HepG2 (cell line): ENCODE results near the gene DRAP1. TPM values are rescaled to one million over a fixed set of nuclear protein-coding genes. Genes with fewer than 3 reads are reported as not detected.

Experiments
- AGO2 ChIP-seq: fragments of 200-400 bp; formaldehyde crosslinking; optimal IDR thresholded peaks from 2 replicates; pipeline ENCODE3; 2017; ENCODE audit warnings: mild to moderate bottlenecking, low read depth, low read length, moderate library complexity
- AKAP8 ChIP-seq: sonication (generic); formaldehyde crosslinking; IDR thresholded peaks from 2 replicates; pipeline ENCODE4 v1.5.1; 2020; ENCODE audit warnings: mild to moderate bottlenecking, missing genetic modification reagents
- ARNT2 ChIP-seq: sonication (generic); formaldehyde crosslinking; IDR thresholded peaks from 2 replicates; pipeline ENCODE4 v1.8.0; 2022; ENCODE audit warnings: mild to moderate bottlenecking, low read depth, missing genetic modification reagents, moderate library complexity
- ERF ChIP-seq: IDR thresholded peaks from 2 replicates; pipeline ENCODE4 v1.6.1; 2018; ENCODE audit warnings: missing biosample characterization, missing genetic modification reagents
- FOXK1 ChIP-seq: sonication (generic); formaldehyde crosslinking; IDR thresholded peaks from 2 replicates; pipeline ENCODE4 v1.4.0; 2020; ENCODE audit warnings: low read depth, missing genetic modification reagents, borderline replicate concordance
- HDAC6 ChIP-seq: fragments of 200-600 bp; sonication (generic); IDR thresholded peaks from 2 replicates; pipeline ENCODE4 v1.7.0; 2017; ENCODE audit warnings: mild to moderate bottlenecking, antibody characterized with exemption, low read length, low read depth
- HNRNPUL1 ChIP-seq: fragments of 200-400 bp; formaldehyde crosslinking; IDR thresholded peaks from 2 replicates; pipeline ENCODE4 v1.6.1; 2017; ENCODE audit warnings: low read depth, mild to moderate bottlenecking, low read length, moderate library complexity
- KDM2A ChIP-seq: sonication (generic); formaldehyde crosslinking; IDR thresholded peaks from 2 replicates; pipeline ENCODE4 v1.4.0; 2020; ENCODE audit warnings: low read depth, missing genetic modification reagents, borderline replicate concordance
- KLF12 ChIP-seq: sonication (generic); formaldehyde crosslinking; IDR thresholded peaks from 2 replicates; pipeline ENCODE4 v1.4.0; 2020; ENCODE audit warnings: missing genetic modification reagents, borderline replicate concordance
- LCORL ChIP-seq, 2 experiments: fragments of 450-650 bp in 1 of 2; sonication (generic) in 1 of 2; formaldehyde crosslinking in 1 of 2; IDR thresholded peaks; 2 replicates each; pipeline versions ENCODE4 v1.5.0 to v1.6.1; 2017 to 2020; ENCODE audit warnings: antibody characterized with exemption in 1 of 2, missing genetic modification reagents in 1 of 2
- MEIS2 ChIP-seq: sonication (generic); formaldehyde crosslinking; IDR thresholded peaks from 2 replicates; pipeline ENCODE4 v1.9.0; 2021; ENCODE audit warnings: mild to moderate bottlenecking, missing genetic modification reagents
- NCOA2 ChIP-seq: sonication (generic); formaldehyde crosslinking; IDR thresholded peaks from 2 replicates; pipeline ENCODE4 v1.8.0; 2022; ENCODE audit warnings: inconsistent platforms
- PLRG1 ChIP-seq: fragments of 450-650 bp; conservative IDR thresholded peaks from 2 replicates; pipeline ENCODE4 v1.6.1; 2016
- RELA ChIP-seq: sonication (generic); formaldehyde crosslinking; IDR thresholded peaks from 2 replicates; pipeline ENCODE4 v1.4.0; 2020; ENCODE audit warnings: missing genetic modification reagents
- RFX1 ChIP-seq: fragments of 450-650 bp; IDR thresholded peaks from 2 replicates; pipeline ENCODE4 v1.6.1; 2017
- USF2 ChIP-seq, 2 experiments: sonication (generic) in 1 of 2; formaldehyde crosslinking in 1 of 2; IDR thresholded peaks; 2 replicates each; pipeline versions ENCODE4 v1.5.1 to v1.6.1; 2011 to 2020; ENCODE audit warnings: borderline replicate concordance in 1 of 2, low read depth in 1 of 2, low read length in 1 of 2, mild to moderate bottlenecking in 1 of 2, missing genetic modification reagents in 1 of 2, moderate library complexity in 1 of 2
- ZBTB42 ChIP-seq: sonication (generic); formaldehyde crosslinking; IDR thresholded peaks from 2 replicates; pipeline ENCODE4 v1.5.0; 2020; ENCODE audit warnings: mild to moderate bottlenecking, missing genetic modification reagents
- ZMYM2 ChIP-seq: sonication (generic); formaldehyde crosslinking; IDR thresholded peaks from 2 replicates; pipeline ENCODE4 v1.8.0; 2022; ENCODE audit warnings: mild to moderate bottlenecking, missing genetic modification reagents
- ZNF136 ChIP-seq: sonication (generic); formaldehyde crosslinking; IDR thresholded peaks from 2 replicates; pipeline ENCODE4 v1.8.1; 2022; ENCODE audit warnings: low read depth, mild to moderate bottlenecking, moderate library complexity, missing genetic modification reagents
- ZNF331 ChIP-seq: sonication (generic); formaldehyde crosslinking; IDR thresholded peaks from 2 replicates; pipeline ENCODE4 v1.4.0; 2020; ENCODE audit warnings: missing genetic modification reagents
- ZNF597 ChIP-seq: sonication (generic); formaldehyde crosslinking; IDR thresholded peaks from 2 replicates; pipeline ENCODE4 v1.5.0; 2020; ENCODE audit warnings: missing genetic modification reagents
- ZNF75D ChIP-seq: sonication (generic); formaldehyde crosslinking; IDR thresholded peaks from 2 replicates; pipeline ENCODE4 v1.8.1; 2023; ENCODE audit warnings: missing genetic modification reagents, mild to moderate bottlenecking, borderline replicate concordance
- polyA plus RNA-seq, 8 experiments: library from polyadenylated mRNA; depleted of rRNA in 3 of 8; stranded (reverse) in 7 of 8; unstranded in 1 of 8; fragments of >200 nt; fragmentation: Illumina TruSeq in 4 of 8; extraction: Trizol in 4 of 8; gene quantifications; 2 replicates each; pipeline versions ENCODE4 v1.2.1 to v1.2.3, GENCODE V29; 2011 to 2016; ENCODE audit warnings: low read depth in 4 of 8, missing spikeins in 1 of 8, mixed read lengths in 1 of 8; ENCODE audit not compliant: insufficient read depth in 1 of 8
- total RNA-seq, 5 experiments: library from RNA; depleted of rRNA; stranded (reverse); fragments of >200 nt; fragmentation: Illumina TruSeq; extraction: Trizol; gene quantifications; 2 replicates each; pipeline ENCODE4 v1.2.3, GENCODE V29; 2016; ENCODE audit warnings: low read depth in 1 of 5
- TF ChIP-seq, protein P1 (sequence below): sonication (generic); formaldehyde crosslinking; IDR thresholded peaks from 2 replicates; pipeline ENCODE4 v1.4.0; 2020; ENCODE audit warnings: missing genetic modification reagents, mild to moderate bottlenecking, borderline replicate concordance
- TF ChIP-seq, protein P2 (sequence below): sonication (generic); formaldehyde crosslinking; IDR thresholded peaks from 2 replicates; pipeline ENCODE4 v1.8.0; 2022; ENCODE audit warnings: mild to moderate bottlenecking, missing genetic modification reagents

The DRAP1 gene
- total and polyA plus RNA-seq, 2 of the 13 experiments (the other 11 are each of a cell fraction or from before 2014, with no cell fraction given): 46.8 to 52.3 TPM

- TF ChIP-seq RELA (CRISPR knock-in tag): no peak
- no peak for TF ChIP-seq HDAC6
- no peak for TF ChIP-seq AGO2
- TF ChIP-seq PLRG1: no peak
- TF ChIP-seq USF2 (IDR thresholded peaks at IDR 0.05; ENCODE audit: low read depth, low read length): no peak
- TF ChIP-seq USF2 (CRISPR knock-in tag; IDR thresholded peaks at IDR 0.05; ENCODE audit: borderline replicate concordance): no peak
- no peak for TF ChIP-seq ARNT2 (CRISPR knock-in tag)
- TF ChIP-seq, protein P1, sequence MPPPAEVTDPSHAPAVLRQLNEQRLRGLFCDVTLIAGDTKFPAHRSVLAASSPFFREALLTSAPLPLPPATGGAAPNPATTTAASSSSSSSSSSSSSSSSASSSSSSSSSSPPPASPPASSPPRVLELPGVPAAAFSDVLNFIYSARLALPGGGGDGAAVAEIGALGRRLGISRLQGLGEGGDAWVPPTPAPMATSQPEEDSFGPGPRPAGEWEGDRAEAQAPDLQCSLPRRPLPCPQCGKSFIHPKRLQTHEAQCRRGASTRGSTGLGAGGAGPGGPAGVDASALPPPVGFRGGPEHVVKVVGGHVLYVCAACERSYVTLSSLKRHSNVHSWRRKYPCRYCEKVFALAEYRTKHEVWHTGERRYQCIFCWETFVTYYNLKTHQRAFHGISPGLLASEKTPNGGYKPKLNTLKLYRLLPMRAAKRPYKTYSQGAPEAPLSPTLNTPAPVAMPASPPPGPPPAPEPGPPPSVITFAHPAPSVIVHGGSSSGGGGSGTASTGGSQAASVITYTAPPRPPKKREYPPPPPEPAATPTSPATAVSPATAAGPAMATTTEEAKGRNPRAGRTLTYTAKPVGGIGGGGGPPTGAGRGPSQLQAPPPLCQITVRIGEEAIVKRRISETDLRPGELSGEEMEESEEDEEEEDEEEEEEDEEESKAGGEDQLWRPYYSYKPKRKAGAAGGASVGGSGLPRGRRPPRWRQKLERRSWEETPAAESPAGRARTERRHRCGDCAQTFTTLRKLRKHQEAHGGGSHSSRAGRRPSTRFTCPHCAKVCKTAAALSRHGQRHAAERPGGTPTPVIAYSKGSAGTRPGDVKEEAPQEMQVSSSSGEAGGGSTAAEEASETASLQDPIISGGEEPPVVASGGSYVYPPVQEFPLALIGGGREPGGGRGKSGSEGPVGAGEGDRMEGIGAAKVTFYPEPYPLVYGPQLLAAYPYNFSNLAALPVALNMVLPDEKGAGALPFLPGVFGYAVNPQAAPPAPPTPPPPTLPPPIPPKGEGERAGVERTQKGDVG: no peak
- peak; percentile 93 for TF ChIP-seq LCORL (IDR thresholded peaks at IDR 0.05)
- peak; percentile 97 for TF ChIP-seq LCORL (CRISPR knock-in tag; IDR thresholded peaks at IDR 0.05)
- TF ChIP-seq RFX1: no peak
- TF ChIP-seq ERF (CRISPR knock-in tag): no peak
- no peak for TF ChIP-seq FOXK1
- no peak for TF ChIP-seq HNRNPUL1
- TF ChIP-seq NCOA2: peak; percentile 41; the same call in 1 of the 2 replicates
- TF ChIP-seq ZNF597: no peak
- no peak for TF ChIP-seq KDM2A
- no peak for TF ChIP-seq ZNF136 (CRISPR knock-in tag)
- no peak; the same call in 1 of the 2 replicates for TF ChIP-seq ZNF331 (CRISPR knock-in tag)
- peak; percentile 90; the same call in 1 of the 2 replicates for TF ChIP-seq ZMYM2 (CRISPR knock-in tag)
- no peak for TF ChIP-seq KLF12 (CRISPR knock-in tag)
- no peak for TF ChIP-seq ZNF75D
- no peak for TF ChIP-seq MEIS2 (CRISPR knock-in tag)
- TF ChIP-seq AKAP8 (CRISPR knock-in tag): no peak
- TF ChIP-seq ZBTB42: no peak
- TF ChIP-seq, protein P2, sequence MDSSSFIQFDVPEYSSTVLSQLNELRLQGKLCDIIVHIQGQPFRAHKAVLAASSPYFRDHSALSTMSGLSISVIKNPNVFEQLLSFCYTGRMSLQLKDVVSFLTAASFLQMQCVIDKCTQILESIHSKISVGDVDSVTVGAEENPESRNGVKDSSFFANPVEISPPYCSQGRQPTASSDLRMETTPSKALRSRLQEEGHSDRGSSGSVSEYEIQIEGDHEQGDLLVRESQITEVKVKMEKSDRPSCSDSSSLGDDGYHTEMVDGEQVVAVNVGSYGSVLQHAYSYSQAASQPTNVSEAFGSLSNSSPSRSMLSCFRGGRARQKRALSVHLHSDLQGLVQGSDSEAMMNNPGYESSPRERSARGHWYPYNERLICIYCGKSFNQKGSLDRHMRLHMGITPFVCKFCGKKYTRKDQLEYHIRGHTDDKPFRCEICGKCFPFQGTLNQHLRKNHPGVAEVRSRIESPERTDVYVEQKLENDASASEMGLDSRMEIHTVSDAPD (CRISPR knock-in tag): no peak
Observed at GRCh38 chr11:65952052-65952521, 32.9 kb downstream of the DRAP1 start (continued).
